Nephron (organoid): ENCODE data around the gene L3MBTL2.
"Not testable (repeated sequence)": the region's sequence is repeated elsewhere in the genome, so short reads cannot be mapped to it uniquely, and the experiment has no call there.

Experiments
- H3K27ac Mint-ChIP-seq, 3 experiments: 2 replicates each; pipeline ENCODE4 v1.8.0; 2020; ENCODE audit warnings: mixed read lengths in 3 of 3, mild to moderate bottlenecking in 2 of 3, moderate library complexity in 1 of 3
- H3K27me3 Mint-ChIP-seq: 2 replicates; pipeline ENCODE4 v1.8.0; 2021; ENCODE audit warnings: low read depth, mild to moderate bottlenecking, moderate library complexity, mixed read lengths
- H3K36me3 Mint-ChIP-seq: 2 replicates; pipeline ENCODE4 v1.8.0; 2020; ENCODE audit warnings: low read depth, mixed read lengths
- H3K4me1 Mint-ChIP-seq: 2 replicates; pipeline ENCODE4 v1.8.0; 2020; ENCODE audit warnings: mixed read lengths
- H3K4me3 Mint-ChIP-seq, 3 experiments: 2 replicates each; pipeline ENCODE4 v1.8.0; 2020; ENCODE audit warnings: mild to moderate bottlenecking in 3 of 3, mixed read lengths in 3 of 3, moderate library complexity in 2 of 3
- H3K9me3 Mint-ChIP-seq: 2 replicates; pipeline ENCODE4 v1.8.0; 2020; ENCODE audit warnings: mixed read lengths
- CTCF ChIP-seq, 3 experiments: fragments of 200-600 bp; sonication (generic); IDR thresholded peaks; one replicate each; pipeline ENCODE4 v1.5.0; 2021; ENCODE audit warnings: antibody characterized with exemption in 3 of 3; ENCODE audit not compliant: unreplicated experiment in 3 of 3

Gene L3MBTL2

GRCh38 chr22:41256254-41257253, 51.4 kb downstream of the L3MBTL2 start:
- H3K4me3 Mint-ChIP-seq: no peak overlapping the region
- H3K27me3 Mint-ChIP-seq: no peaks in the 10 kb centered on the region
- H3K36me3 Mint-ChIP-seq: peaks cover 38% of the 10 kb centered on the region
- H3K9me3 Mint-ChIP-seq: no peaks in the 10 kb centered on the region
- H3K4me1 Mint-ChIP-seq: peaks cover 9% of the 10 kb centered on the region
- TF ChIP-seq CTCF (IDR thresholded peaks at IDR 0.05; ENCODE audit: unreplicated experiment in 3 of 3): no peak
- H3K27ac Mint-ChIP-seq: peak overlapping the region; percentile 8 to 17 (median 10)

GRCh38 chr22:41257696-41258095, 52.6 kb downstream of the L3MBTL2 start:
- no peak overlapping the region for H3K27ac Mint-ChIP-seq
- peaks cover 9% of the 10 kb centered on the region for H3K4me1 Mint-ChIP-seq
- no peaks in the 10 kb centered on the region for H3K9me3 Mint-ChIP-seq
- H3K36me3 Mint-ChIP-seq: peaks cover 44% of the 10 kb centered on the region
- no peak overlapping the region for H3K4me3 Mint-ChIP-seq
- no peaks in the 10 kb centered on the region for H3K27me3 Mint-ChIP-seq
- TF ChIP-seq CTCF (IDR thresholded peaks at IDR 0.05; ENCODE audit: unreplicated experiment in 3 of 3): no peak

- H3K36me3 Mint-ChIP-seq: peaks cover 48% of the 10 kb centered on the region
- H3K4me1 Mint-ChIP-seq, H3K9me3 Mint-ChIP-seq, H3K27me3 Mint-ChIP-seq, H3K4me3 Mint-ChIP-seq, H3K27ac Mint-ChIP-seq: not testable (repeated sequence)
These were observed 54.6 kb downstream of the L3MBTL2 start for GRCh38 chr22:41259756-41260155.

GRCh38 chr22:41260871-41261270, 55.8 kb downstream of the L3MBTL2 start:
- no peak for TF ChIP-seq CTCF (IDR thresholded peaks at IDR 0.05; ENCODE audit: unreplicated experiment in 3 of 3)
- H3K27ac Mint-ChIP-seq: no peak overlapping the region
- peaks cover 47% of the 10 kb centered on the region for H3K36me3 Mint-ChIP-seq
- no peaks in the 10 kb centered on the region for H3K27me3 Mint-ChIP-seq
- H3K4me1 Mint-ChIP-seq: peaks cover 9% of the 10 kb centered on the region
- no peaks in the 10 kb centered on the region for H3K9me3 Mint-ChIP-seq
- H3K4me3 Mint-ChIP-seq: no peak overlapping the region

GRCh38 chr22:41261541-41262249, 56.6 kb downstream of the L3MBTL2 start:
- H3K36me3 Mint-ChIP-seq: peaks cover 53% of the 10 kb centered on the region
- peaks cover 9% of the 10 kb centered on the region for H3K4me1 Mint-ChIP-seq
- H3K27ac Mint-ChIP-seq: no peak overlapping the region
- TF ChIP-seq CTCF (IDR thresholded peaks at IDR 0.05; ENCODE audit: unreplicated experiment in 3 of 3): no peak
- no peak overlapping the region for H3K4me3 Mint-ChIP-seq
- H3K27me3 Mint-ChIP-seq: no peaks in the 10 kb centered on the region
- no peaks in the 10 kb centered on the region for H3K9me3 Mint-ChIP-seq

- Mint-ChIP-seq H3K27me3 (no peaks in the 10 kb centered on the region), H3K9me3 (no peaks in the 10 kb centered on the region), H3K36me3 (peaks cover 48% of the 10 kb centered on the region), H3K27ac (no peak overlapping the region), H3K4me3 (no peak overlapping the region), H3K4me1 (peaks cover 2% of the 10 kb centered on the region)
- TF ChIP-seq CTCF (IDR thresholded peaks at IDR 0.05; ENCODE audit: unreplicated experiment in 3 of 3): no peak
These were observed 57.2 kb downstream of the L3MBTL2 start for GRCh38 chr22:41262250-41262765.
